SJCRH30 (cell line): ENCODE measurements around the gene ZNF592. TPM values are rescaled to one million over a fixed set of nuclear protein-coding genes. Genes with fewer than 3 reads are reported as not detected.
"Not testable (repeated sequence)": the region's sequence is repeated elsewhere in the genome, so short reads cannot be mapped to it uniquely, and the experiment has no call there.

Experiments
- DNase-seq, 2 experiments: peaks; one replicate each; pipeline ENCODE4 v3.0.0-alpha.2; 2015 to 2020
- H3K27ac ChIP-seq: fragments of 250-450 bp; sonication (Bioruptor Pico); 2 replicates; pipeline ENCODE4 v1.5.1; 2020; ENCODE audit warnings: mild to moderate bottlenecking, moderate library complexity
- H3K27me3 ChIP-seq: fragments of 250-450 bp; sonication (Bioruptor Pico); 2 replicates; pipeline ENCODE4 v1.5.1; 2020; ENCODE audit warnings: mild to moderate bottlenecking, moderate library complexity
- H3K36me3 ChIP-seq: fragments of 250-450 bp; sonication (Bioruptor Pico); 2 replicates; pipeline ENCODE4 v1.5.1; 2020; ENCODE audit warnings: mild to moderate bottlenecking, moderate library complexity
- H3K4me1 ChIP-seq: fragments of 250-450 bp; sonication (Bioruptor Pico); 2 replicates; pipeline ENCODE4 v1.5.1; 2020; ENCODE audit warnings: mild to moderate bottlenecking, moderate library complexity
- H3K4me3 ChIP-seq: fragments of 250-450 bp; sonication (Bioruptor Pico); 2 replicates; pipeline ENCODE4 v1.5.1; 2020; ENCODE audit warnings: mild to moderate bottlenecking, moderate library complexity
- H3K9me3 ChIP-seq: fragments of 250-450 bp; sonication (Bioruptor Pico); replicated peaks from 2 replicates; pipeline ENCODE4 v1.5.1; 2020; ENCODE audit warnings: mild to moderate bottlenecking, moderate library complexity
- total RNA-seq: library from RNA; depleted of rRNA; stranded (reverse); fragments of >200 nt; shearing (Covaris generic); gene quantifications from 2 replicates; pipeline ENCODE4 v1.2.3, GENCODE V29; 2014

ZNF592 gene
- total RNA-seq, 1 experiment from 2014 or later, result 12.6 TPM

- Histone ChIP-seq H3K4me3 (no peak overlapping the region), H3K4me1 (no peaks in the 10 kb centered on the region; the same call in 1 of the 2 replicates), H3K9me3 (no peaks in the 10 kb centered on the region), H3K27ac (no peak overlapping the region), H3K36me3 (peaks cover 20% of the 10 kb centered on the region), H3K27me3 (no peaks in the 10 kb centered on the region)
- DNase-seq, result no peak
Measured at GRCh38 chr15:84831028-84831427, 82.6 kb downstream of the ZNF592 start.

- Histone ChIP-seq H3K36me3 (peaks cover 20% of the 10 kb centered on the region), H3K4me3 (no peak overlapping the region), H3K9me3 (no peaks in the 10 kb centered on the region), H3K27me3 (no peaks in the 10 kb centered on the region), H3K4me1 (no peaks in the 10 kb centered on the region; the same call in 1 of the 2 replicates), H3K27ac (no peak overlapping the region)
- no peak for DNase-seq
Measured at GRCh38 chr15:84831613-84832012, 83.2 kb downstream of the ZNF592 start.

DNA sequence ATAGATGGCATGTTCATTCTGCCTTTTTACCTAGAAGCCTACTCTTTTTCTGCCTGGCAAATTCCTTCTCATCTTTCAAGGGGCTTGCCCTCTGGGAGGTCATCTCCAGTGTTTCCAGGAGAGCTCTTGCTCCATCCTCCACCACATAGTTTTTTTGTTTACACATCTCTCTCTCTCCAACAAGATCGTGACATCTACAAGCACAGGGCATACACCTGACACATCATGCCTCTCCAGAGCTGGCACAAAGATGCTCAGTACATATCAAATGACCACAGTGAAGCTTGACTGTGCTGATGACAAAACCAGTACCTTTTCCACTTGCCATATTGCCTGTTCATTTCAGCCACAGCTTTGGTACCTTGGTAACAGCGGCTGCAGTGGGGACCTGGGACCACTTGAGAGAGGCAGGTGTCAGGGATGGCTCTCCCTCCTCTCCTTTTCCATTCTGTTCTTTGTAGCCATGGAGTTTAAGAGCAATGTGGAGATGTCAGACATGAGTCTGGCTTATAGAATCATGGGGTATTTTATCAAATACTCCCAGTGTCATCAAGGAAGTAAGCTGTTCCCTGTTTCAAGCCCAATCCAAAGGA, 84.2 kb downstream of the ZNF592 start:
- DNase-seq, result no peak
- Histone ChIP-seq H3K9me3 (no peaks in the 10 kb centered on the region), H3K27ac (no peak overlapping the region), H3K4me3 (no peak overlapping the region), H3K27me3 (no peaks in the 10 kb centered on the region), H3K36me3 (peaks cover 20% of the 10 kb centered on the region), H3K4me1 (no peaks in the 10 kb centered on the region; the same call in 1 of the 2 replicates)

DNA sequence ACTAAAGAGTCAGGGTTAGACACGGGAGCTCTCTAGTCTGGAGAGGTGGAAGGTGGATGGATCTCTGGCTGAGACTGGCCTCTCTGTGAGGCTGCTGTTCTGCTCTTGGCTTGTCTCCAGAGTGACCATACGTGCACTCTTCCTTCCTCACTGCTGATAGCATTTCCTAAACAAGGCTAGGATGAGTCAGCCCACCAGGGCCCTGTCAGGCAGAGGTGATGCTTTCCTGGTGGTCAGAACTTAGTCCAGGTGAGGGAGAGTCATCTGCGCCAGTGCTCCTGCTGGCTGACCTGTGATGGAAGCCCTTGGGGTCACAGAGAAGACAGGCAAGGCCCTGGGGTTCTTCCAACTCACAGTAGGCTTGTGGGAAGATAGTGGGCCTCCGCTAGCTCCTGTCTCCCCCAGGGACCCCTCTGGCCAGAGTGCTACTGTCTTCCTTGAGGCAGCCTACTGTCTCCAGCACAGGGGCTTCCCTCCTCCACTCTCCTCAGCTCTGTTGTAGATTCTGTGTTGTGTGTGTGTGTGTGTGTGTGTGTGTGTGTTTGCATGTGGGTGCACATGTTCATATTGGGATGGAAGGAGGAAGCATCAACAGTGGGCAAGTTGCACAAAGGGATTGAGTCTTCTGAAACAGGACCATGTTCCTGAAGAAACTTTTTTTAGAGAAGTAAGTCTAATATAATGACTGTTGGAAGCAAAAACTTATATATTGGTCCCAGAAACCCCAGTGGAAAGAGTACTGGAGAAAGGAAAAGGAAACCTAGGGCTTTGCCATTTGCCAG, 85.2 kb downstream of the ZNF592 start:
- H3K4me3 ChIP-seq, result no peak overlapping the region
- H3K36me3 ChIP-seq, result peaks cover 21% of the 10 kb centered on the region
- no peak overlapping the region for H3K27ac ChIP-seq
- H3K27me3 ChIP-seq, result no peaks in the 10 kb centered on the region
- no peaks in the 10 kb centered on the region for H3K9me3 ChIP-seq
- DNase-seq, result no peak
- no peaks in the 10 kb centered on the region; the same call in 1 of the 2 replicates for H3K4me1 ChIP-seq

GRCh38 chr15:84834229-84834955, 86.0 kb downstream of the ZNF592 start:
- no peak for DNase-seq
- H3K4me3 ChIP-seq, result no peak overlapping the region
- H3K27me3 ChIP-seq, result no peaks in the 10 kb centered on the region
- H3K9me3 ChIP-seq, result no peaks in the 10 kb centered on the region
- no peaks in the 10 kb centered on the region; the same call in 1 of the 2 replicates for H3K4me1 ChIP-seq
- peaks cover 24% of the 10 kb centered on the region for H3K36me3 ChIP-seq
- H3K27ac ChIP-seq, result no peak overlapping the region

GRCh38 chr15:84834969-84835368, 86.6 kb downstream of the ZNF592 start:
- Histone ChIP-seq H3K4me1 (no peaks in the 10 kb centered on the region; the same call in 1 of the 2 replicates), H3K4me3 (no peak overlapping the region), H3K27ac (no peak overlapping the region), H3K27me3 (no peaks in the 10 kb centered on the region), H3K36me3 (peaks cover 27% of the 10 kb centered on the region), H3K9me3 (no peaks in the 10 kb centered on the region)
- no peak for DNase-seq

GRCh38 chr15:84835661-84836337, 87.4 kb downstream of the ZNF592 start:
- Histone ChIP-seq H3K9me3 (no peaks in the 10 kb centered on the region), H3K4me1 (no peaks in the 10 kb centered on the region; the same call in 1 of the 2 replicates), H3K27me3 (no peaks in the 10 kb centered on the region), H3K27ac (no peak overlapping the region), H3K36me3 (peaks cover 33% of the 10 kb centered on the region), H3K4me3 (no peak overlapping the region)
- no peak for DNase-seq

GRCh38 chr15:84836844-84837243, 88.5 kb downstream of the ZNF592 start:
- no peak for DNase-seq
- no peak overlapping the region for H3K4me3 ChIP-seq
- no peaks in the 10 kb centered on the region for H3K27me3 ChIP-seq
- H3K4me1 ChIP-seq, result no peaks in the 10 kb centered on the region; the same call in 1 of the 2 replicates
- no peak overlapping the region for H3K27ac ChIP-seq
- H3K36me3 ChIP-seq, result peaks cover 27% of the 10 kb centered on the region
- H3K9me3 ChIP-seq, result no peaks in the 10 kb centered on the region

GRCh38 chr15:84839714-84840113, 91.3 kb downstream of the ZNF592 start:
- no peaks in the 10 kb centered on the region for H3K9me3 ChIP-seq
- H3K27me3 ChIP-seq, result no peaks in the 10 kb centered on the region
- no peak for DNase-seq
- H3K4me3 ChIP-seq, result no peak overlapping the region
- H3K4me1 ChIP-seq, result no peaks in the 10 kb centered on the region; the same call in 1 of the 2 replicates
- H3K27ac ChIP-seq, result no peak overlapping the region
- H3K36me3 ChIP-seq, result peaks cover 26% of the 10 kb centered on the region; the same call in 1 of the 2 replicates

DNA sequence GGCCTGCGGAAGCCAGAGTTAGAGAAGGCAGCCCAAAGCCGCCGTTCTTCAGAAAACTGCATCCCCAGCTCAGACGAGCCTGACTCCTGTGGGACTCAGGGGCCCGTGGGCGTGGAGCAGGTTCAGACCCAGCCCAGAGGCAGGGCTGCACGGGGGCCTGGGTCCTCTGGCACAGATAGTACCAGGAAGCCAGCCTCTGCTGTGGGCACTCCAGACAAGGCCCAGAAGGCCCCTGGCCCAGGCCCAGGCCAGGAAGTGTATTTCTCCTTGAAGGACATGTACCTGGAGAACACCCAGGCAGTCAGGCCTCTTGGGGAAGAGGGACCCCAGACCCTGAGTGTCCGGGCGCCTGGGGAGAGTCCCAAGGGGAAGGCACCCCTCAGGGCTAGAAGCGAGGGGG, 91.9 kb downstream of the ZNF592 start:
- Histone ChIP-seq H3K4me1 (no peaks in the 10 kb centered on the region), H3K36me3 (peaks cover 26% of the 10 kb centered on the region; the same call in 1 of the 2 replicates), H3K9me3 (no peaks in the 10 kb centered on the region), H3K27ac (no peak overlapping the region), H3K4me3 (no peak overlapping the region), H3K27me3 (no peaks in the 10 kb centered on the region)
- DNase-seq, result no peak

DNA sequence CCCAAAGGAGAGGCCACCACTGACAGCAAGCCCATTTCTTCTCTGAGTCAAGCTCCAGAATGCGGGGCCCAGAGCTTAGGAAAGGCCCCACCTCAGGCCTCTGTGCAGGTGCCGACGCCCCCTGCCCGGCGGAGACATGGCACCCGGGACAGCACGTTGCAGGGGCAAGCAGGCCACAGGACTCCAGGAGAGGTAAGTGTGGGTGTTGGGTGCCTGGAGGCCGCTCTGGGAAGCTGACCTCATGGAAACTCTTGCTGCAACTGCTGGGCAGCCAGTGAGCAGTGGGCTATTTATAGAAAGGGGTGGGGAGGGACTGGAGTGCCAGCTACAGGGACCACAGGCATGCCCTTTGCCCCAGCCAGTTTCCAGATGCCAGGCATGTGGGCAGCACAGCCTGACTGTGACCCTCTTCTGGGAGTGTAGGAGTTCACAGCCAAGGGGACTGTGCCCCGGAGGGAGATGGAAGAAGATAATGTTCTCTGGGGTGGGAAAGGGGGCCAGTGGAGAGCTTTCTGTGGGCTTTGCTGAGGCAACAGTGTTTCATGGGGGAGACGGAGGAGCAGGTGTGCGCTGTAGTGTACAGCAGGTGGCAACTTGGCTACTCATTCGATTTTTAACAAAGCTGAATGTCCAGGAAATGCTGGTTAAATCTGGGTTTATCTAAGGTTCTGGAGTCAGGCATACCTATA, 92.5 kb downstream of the ZNF592 start:
- Histone ChIP-seq H3K9me3 (no peaks in the 10 kb centered on the region), H3K27me3 (no peaks in the 10 kb centered on the region), H3K36me3 (peaks cover 23% of the 10 kb centered on the region; the same call in 1 of the 2 replicates), H3K4me3 (no peak overlapping the region), H3K27ac (no peak overlapping the region), H3K4me1 (no peaks in the 10 kb centered on the region)
- no peak for DNase-seq

DNA sequence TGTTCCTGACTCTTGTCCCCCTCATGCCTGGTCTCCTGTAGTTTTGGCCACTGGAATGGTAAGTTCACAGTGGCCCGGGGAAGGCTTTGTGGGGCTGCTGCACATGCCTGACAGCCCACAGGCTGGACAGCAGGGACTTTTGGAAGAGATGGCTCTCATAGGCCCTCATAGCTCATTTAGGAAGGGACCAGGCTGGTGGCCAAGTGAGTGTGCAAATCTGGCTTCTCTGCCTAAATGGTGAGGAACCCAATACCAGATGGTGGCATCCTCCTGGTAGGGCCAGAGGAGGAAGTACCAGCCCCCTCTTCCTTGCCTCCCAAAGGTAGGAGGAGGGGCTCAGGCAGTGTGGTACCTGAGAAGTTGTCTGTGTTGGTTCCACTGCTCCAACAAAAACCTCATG, 94.4 kb downstream of the ZNF592 start:
- DNase-seq, result no peak

DNA sequence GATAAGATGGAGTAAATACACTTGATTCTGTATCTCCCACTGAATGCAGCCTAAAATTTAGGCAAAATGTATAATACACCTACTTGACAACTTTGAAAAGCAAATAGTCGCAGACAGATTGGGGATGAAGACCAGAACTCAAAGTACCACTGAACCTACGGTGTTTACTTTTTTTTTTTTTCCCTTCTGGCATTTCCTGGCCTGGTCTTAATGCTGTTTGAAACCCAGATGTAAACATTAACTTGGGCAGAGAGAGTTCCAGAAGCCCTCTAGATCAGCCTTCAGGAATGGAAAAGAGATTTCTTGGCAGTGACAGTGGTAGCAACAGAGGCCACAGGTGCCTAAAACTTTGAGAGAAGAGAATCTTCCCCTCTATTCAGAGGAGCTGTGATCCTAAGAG, 96.6 kb downstream of the ZNF592 start:
- H3K27ac ChIP-seq, result no peak overlapping the region
- DNase-seq, result no peak
- no peaks in the 10 kb centered on the region for H3K4me1 ChIP-seq
- H3K9me3 ChIP-seq, result peaks cover 5% of the 10 kb centered on the region; the same call in 1 of the 2 replicates
- no peaks in the 10 kb centered on the region for H3K27me3 ChIP-seq
- H3K36me3 ChIP-seq, result peaks cover 36% of the 10 kb centered on the region
- no peak overlapping the region for H3K4me3 ChIP-seq

More for the DNA sequence above, 94.4 kb downstream of the ZNF592 start:
- Histone ChIP-seq H3K4me3 (no peak overlapping the region), H3K27ac (no peak overlapping the region), H3K9me3 (peaks cover 5% of the 10 kb centered on the region; the same call in 1 of the 2 replicates), H3K36me3 (peaks cover 36% of the 10 kb centered on the region), H3K27me3 (no peaks in the 10 kb centered on the region), H3K4me1 (no peaks in the 10 kb centered on the region)

DNA sequence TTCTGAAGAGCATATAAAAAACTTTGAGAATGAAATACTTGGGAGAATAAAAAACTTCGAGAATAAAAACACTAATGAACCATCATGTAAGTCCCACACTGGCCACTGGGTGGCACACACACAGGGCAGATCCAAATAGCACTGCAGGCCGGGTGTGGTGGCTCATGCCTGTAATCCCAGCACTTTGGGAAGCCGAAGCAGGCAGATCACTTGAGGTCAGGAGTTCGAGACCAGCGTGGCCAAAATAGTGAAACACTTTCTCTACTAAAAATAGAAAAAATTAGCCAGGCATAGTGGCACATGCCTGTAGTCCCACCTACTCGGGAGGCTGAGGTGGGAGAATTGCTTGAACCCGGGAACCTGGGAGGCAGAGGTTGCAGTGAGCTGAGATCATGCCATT, 97.2 kb downstream of the ZNF592 start:
- H3K27me3 ChIP-seq, H3K27ac ChIP-seq, H3K4me1 ChIP-seq, H3K4me3 ChIP-seq, H3K9me3 ChIP-seq: not testable (repeated sequence)
- peak; percentile 64 to 68 for DNase-seq
- peaks cover 31% of the 10 kb centered on the region for H3K36me3 ChIP-seq
